Measurements from ENCODE around the gene GYS1.

DNA sequence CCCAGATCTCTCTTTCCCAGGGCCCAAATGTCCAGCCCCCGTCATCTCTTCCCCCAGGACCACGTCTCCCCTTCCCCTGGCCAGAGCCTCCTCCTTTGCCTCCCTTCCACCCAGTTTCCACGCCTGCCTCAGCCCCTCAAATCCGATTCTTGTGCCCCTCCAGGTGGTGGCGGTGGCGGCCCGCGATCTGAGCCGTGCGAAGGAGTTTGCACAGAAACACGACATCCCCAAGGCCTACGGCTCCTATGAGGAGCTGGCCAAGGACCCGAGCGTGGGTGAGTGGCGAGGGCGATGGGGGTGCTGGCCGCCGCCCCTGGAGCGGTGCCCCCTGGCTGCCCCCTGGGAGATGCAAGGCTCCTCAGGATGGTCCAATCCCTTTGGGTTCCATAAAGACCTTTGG, 58.3 kb downstream of the GYS1 start:
- TF ChIP-seq CTCF (IDR thresholded peaks at IDR 0.05; ENCODE audit: insufficient read depth, low read length): no peak
- TF ChIP-seq REST (IDR thresholded peaks at IDR 0.05; ENCODE audit: insufficient replicate concordance, low read depth): no peak
- no peak for TF ChIP-seq POLR2AphosphoS5 (IDR thresholded peaks at IDR 0.05; ENCODE audit: low read depth)
- TF ChIP-seq SPI1 (IDR thresholded peaks at IDR 0.05; ENCODE audit: borderline replicate concordance, low read depth): no peak
- no peak for TF ChIP-seq GABPA (IDR thresholded peaks at IDR 0.05; ENCODE audit: low read depth)
